GM18907 (cell line): Measurements from ENCODE around the gene TGFBRAP1.
"Not testable (repeated sequence)": the region's sequence is repeated elsewhere in the genome, so short reads cannot be mapped to it uniquely, and the experiment has no call there.

Experiments used
- ATAC-seq: cut with Tn5 transposase; IDR thresholded peaks from one replicate; pipeline ENCODE4 v1.9.1; 2021; ENCODE audit warnings: mild to moderate bottlenecking, moderate library complexity; ENCODE audit not compliant: unreplicated experiment

TGFBRAP1 gene

DNA sequence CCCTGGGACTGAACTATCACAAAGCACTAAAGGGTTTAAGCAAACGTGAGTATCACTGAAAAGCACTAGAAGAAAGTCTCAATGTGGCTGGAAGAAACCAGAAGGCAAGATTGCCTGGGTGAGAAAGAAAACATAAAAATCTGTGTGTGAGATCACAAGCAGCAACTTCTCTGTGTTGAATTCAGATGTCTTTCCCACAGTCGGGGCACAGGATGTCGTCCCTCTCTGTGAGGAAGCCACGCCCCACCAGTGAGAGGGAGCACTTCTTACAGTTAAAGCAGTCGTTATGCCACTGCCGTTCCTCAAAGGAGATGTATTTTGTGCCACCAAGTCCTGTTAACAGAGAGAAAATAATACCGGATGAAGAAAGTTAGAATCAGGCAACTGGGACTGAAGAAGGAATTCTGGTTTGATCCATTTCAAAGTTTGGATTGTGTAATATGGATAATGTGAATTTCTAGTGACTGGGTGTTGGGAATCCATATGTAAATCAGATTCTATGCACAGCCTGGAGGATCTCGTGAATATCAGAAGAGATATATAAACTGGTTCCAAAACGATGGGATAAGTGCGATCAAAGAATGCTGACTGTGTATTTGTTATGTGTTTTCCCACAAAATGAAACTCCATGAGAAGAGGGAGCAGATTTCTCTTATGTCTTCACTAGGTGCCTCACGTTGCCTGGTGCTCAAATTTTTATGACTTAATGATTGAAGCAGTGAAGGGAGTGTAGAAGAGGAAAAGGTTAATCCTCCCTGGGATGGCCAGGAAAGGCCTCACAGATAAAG lies 31.8 kb upstream of the TGFBRAP1 start:
- ATAC-seq = no peak

DNA sequence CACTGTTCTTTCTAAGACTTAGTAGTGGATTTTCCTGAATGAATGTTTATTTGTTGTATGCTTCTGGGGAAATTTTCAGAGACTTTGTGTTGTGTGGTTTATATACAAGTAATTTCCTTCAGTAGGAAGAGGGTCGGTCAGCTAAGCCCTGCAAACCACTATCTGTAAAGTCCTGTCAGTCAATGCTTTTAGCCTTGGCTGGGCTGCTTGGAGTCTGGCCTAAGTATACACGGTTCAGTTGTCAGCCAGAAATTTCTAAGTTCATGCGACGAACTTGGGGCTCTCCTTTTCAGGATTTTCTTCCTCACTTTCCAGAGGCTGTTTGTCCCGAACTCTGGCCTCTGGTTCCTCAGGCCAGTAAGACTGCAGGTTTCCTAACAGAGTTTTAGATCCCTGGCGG lies 29.1 kb upstream of the TGFBRAP1 start:
- no peak for ATAC-seq

DNA sequence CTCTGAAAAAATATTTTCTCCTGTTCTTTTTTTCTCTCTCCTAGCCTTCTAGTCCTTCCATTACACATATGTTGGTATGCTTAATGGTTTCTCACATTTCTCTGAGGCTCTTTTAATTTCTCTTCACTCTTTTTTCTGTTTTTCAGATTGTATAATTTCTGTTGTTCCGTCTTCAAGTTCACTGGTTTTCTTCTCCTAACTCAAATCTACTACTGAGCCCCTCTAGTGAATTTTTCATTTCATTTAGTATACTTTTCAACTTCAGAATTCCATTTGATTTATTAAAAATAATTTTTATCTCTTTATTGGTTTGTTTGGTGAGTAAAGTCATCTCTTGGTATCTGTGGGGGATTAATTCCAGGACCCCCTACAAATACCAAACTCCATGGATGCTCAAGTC lies 27.6 kb upstream of the TGFBRAP1 start:
- no peak for ATAC-seq

DNA sequence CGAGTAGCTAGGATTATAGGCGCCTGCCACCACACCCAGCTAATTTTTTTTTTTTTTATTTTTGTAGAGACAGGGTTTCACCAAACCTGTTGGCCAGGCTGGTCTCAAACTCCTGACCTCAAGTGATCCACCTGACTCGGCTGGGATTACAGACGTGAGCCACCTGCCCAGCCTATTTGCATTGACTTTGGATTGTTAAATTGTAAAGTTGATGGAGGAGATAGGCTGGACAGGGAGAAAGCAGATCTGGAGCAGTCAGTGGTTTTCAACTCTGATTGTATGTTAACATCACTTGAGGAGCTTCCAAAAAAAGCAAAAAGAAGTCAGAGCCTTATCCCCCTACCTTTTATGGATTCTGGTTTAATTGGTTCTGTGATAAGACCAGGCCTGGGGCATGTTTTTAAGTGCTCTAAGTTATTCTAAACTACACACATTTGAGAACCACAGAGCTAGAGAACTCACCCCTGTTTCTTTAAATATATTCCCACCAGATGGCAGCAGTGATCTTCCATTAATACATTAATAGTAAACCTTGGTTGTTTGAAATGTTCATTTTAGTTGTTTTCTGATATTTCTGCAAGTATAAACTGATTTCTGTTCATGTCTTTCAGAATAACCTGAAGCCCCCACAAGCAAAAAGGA lies 15.3 kb upstream of the TGFBRAP1 start:
- peak; percentile 54 for ATAC-seq

DNA sequence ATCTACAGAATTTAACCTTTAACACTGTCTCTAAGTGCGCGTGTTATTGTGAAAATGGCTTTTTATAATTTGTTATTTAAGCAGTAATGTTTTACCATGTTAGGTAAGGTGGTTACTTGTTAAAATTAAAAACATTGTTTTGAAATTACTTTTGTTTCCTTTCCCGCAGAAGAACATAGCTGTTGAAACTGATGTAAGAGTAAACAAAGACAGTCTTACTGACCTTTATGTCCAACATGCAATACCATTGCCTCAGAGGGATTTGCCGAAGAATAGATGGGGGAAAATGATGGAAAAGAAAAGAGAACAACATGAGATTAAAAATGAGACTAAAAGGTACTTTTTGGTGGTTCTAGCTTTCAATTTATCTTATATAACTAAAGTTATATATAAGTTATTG lies 9.9 kb upstream of the TGFBRAP1 start:
- no peak for ATAC-seq

DNA sequence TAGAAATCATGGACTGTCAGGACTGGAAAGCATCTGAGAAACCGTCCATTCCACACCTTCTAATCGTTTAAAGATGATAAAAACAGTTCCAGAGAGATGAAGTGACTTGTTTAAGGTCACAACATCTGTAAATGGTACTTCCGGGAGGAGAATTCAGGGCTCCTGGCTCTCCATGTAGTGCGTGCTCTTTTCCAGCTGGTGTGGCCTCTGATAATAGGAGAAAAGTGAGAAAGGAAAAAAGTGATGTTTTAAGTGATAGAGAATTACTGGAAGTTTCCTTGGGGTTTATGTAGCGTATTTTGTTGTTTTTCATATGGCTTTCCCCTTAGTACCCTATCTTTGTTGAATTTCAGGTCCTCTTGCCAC lies 8.5 kb upstream of the TGFBRAP1 start:
- ATAC-seq = peak; percentile 21

DNA sequence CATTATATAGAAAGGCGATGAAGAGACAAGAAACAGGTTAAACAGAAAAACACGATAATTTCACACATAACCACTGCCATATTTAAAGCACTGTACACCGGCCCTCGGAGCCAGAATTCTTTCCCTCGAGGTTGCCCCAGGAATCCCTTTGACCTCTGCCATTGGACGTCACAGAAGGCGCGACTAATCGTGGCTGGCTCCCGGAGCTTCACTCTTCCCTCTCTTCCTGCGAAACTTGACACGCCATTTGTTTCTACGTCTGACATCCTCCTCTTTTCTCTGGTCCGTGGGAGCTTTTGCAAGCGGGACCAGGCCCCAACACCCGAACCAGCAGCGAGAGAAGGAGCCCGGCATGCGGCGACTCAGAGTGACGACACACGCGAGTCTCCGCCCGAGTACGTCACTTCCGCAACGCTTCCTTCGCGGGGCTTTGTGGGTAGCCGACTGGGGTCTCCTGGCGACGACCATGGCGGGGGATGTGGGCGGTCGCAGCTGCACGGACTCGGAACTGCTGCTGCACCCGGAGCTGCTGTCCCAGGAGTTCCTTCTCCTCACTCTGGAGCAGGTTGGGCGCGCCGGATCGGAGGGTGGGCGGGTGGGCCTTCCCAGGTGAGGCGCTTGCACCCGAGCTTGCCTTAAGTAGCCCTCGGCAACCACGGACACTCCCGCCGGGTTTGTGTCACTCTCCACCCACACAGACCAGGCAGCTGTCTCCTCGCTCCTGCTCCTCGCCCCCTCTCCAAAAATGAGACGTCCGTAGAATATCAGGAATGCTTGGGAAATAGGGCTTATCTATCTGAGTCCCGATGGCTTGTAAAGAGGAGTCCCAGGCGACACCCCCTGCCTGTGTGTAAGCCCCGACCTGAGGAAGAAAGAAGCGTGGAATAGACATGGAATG lies 7.8 kb upstream of the TGFBRAP1 start, which contains the start of gene C2orf49:
Gene C2orf49 (plus strand): TSS at position 419 of the 898 bp plus-strand sequence. CDS start 48 bp downstream, at position 467.
- peak; percentile 93 for ATAC-seq

DNA sequence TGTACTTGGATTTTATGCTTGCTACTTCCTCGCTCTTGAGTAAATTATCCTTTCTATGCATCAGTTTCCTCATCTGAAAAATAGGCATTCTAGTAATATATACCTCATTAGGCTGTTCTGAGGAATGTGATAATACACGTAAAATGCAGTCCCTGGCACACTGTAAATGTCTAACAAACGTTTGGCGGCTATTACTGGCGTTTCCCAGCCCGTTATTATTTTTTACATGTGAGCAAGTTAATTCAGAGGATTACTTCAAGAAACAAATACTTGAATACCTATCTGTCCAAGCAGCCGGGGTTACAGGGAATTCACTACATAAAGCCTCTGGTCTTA lies 7.2 kb upstream of the TGFBRAP1 start:
- ATAC-seq = no peak

DNA sequence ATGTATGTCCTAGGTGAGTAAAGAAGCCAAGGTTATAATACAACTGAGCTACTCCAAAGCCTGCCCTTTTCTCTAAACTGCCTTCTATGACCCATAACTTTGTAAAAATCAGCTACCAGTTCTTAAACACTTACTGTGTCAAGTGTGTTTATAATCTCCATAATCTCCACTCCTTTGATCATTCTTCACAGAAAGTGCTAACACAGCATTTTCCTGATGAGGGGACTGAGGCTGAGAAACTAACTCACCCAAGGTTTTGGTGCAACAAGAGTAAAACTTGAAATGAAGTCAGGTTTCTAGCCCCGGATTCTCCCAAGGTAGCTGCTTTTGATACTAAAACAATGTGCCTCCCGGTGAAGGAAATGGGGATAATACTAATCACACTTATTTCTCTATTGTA lies 5.9 kb upstream of the TGFBRAP1 start:
- ATAC-seq = no peak

DNA sequence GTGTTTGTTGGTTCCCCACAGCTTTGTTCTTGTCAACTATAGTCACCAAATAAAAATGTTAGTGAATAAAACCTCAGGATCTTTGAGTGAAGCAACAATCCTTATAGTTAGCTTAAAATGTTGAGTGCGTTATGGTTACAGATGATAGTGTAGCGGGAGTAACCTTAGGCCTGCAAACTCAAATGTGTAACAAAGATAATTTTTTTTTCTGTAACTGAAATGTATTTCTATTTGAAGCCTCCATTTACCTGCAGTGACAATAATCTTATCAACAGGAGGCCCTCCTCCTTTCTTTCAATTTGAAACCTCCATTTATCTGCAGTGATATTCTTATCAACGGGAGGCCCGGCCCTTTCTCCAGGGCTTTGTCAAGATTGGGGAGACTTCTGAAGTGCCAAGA lies 4.7 kb upstream of the TGFBRAP1 start:
- no peak for ATAC-seq

DNA sequence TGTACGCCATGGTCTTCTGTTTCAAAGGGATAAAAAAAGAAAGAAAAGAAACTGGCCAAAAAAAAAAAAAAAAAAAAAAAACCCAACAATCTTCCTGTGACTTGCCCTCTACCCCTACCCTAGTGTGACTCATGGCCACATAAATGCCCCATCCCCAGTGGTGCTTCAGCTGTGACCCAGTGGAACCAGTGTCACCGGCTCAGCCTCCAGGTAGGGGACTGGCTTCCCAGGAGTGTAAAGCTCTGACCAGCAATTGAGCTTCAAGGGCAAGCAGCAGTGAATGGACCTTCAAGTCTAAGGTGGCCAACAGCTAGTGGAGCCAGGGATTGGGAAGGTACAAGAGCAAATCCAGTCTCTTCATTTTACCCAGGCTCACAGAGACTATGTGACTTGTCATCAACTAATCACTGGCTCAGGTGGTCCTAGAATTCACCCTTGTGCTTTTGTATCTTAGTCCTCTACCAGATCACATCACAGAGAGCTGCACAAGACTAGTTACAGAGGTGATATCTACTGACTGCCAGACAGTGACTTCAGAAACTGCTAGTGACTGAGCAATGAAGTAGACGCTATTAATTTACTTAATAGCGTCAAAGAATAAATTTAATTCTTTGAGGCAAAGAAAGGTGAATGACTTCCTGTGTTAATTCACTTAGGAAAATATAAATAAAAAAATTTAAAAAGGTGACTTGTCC lies 1.3 kb upstream of the TGFBRAP1 start:
- no peak for ATAC-seq

DNA sequence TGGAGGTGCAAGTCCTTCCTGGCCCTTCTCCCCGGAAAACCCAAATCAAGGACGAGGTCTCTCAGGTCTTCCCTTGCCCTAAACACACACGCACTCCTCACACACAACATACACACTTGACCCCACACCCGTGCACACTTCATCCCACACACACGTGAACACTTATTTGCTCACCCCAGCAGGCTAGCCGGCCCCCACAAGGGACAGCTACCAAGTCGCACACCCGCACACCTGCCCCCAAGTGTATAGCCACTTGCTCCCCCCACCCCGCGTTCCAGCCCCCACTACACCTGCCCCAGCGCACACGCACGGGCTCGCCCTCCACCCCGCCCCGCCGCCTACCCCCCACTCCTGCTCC lies 359 bp downstream of the TGFBRAP1 start:
- ATAC-seq = no peak

DNA sequence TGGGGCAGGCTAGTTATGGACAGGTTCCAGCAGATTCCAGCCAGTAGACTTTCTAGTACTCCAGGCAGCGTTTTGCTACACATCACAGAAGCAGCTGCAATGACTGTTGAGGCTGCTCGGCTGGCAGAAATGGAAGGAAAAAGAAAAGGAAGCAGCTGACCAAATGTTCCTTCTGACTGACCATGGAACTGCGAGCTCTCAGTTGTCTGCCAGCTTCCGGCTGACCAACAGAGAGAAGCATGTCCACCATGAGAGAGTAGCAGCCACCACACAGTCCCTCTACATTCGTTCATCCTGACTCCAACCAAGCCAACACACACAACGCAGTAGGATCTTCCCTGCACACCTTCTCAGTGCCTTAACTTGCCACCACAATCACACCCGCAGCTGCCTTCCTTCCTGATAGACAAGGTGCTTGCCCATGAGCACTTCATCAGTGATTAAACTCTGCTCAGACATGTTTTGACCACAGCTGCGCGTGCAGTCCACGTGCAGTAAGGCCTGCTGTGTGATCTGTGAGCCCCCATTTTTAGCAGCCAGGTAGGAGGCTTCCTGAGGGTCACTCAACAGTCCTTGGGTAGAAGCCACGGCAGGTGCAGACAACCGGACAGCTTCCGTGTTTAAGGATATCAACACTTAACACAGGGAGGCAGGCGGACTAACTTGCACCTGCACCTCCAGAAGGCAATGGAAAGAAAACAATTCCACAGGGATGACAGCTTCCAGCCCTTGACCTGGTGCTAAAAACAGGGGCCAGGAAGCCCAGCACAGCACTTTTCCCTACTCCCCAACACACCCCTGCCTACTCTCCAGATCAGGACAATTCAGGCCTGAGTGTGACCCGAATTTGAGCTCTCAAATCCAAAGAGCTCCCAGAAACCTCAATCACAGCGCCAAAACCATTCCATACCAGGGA lies 996 bp downstream of the TGFBRAP1 start:
- ATAC-seq = peak; percentile 41

DNA sequence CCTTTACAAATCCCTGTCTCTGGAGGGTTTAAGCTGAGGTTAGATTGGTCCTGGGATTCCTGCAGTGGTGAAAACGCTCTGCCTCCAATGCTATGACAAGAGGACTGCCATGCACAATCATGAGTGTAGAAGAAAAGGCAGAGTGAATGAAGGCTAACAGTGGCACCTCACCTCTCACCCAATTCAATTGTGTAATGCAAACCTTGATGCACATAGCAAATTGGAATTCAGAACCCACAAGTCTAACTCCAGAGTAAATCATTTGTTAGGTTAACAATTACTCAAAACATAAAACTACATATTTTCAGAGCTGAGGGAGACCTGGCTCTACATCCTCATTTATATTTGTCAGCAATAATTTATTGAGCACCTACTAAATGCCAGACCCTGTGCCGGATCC lies 1.8 kb downstream of the TGFBRAP1 start:
- ATAC-seq = no peak

DNA sequence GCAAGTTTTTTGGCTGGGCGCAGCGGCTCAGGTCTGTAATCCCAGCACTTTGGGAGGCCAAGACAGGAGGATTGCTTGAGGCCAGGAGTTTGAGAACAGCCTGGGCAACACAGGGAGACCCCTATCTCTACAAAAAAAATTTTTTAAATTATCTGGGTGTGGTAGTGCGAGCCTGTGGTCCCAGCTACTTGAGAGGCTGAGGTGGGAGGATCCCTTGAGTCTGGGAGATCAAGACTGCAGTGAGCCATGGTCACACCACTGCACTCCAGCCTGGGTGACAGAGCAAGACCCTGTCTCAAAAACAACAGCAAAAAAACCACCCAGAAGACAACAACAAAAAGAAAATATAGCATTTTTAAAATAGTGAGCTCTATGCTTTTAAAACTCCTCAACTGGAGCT lies 2.3 kb downstream of the TGFBRAP1 start:
- ATAC-seq = not testable (repeated sequence)

DNA sequence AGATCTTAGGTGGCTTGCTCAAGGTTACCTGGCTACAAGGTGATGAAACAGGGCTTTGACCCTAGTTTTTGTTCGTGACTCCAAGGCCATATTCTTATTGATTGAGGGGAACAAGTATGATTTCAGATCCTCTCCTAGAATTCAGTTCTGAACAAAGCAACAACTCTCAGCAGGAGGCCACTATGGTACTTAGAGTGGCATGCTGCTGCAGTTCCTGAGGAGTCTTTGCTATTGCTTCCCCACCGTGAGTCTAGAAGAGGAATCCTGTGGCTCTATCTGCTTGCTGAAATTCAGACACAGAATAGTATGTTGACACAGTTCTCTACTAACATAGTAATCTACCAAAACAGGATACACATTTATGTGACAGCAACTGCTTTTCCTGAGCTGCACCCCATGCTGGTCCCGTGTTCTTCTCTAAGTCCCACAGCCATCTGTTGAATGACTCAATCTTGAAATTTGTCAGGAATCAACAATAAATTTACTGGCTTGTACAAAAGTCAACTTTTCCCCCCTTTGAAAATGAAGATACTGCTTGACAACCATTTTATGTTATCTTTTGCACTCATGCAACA lies 4.1 kb downstream of the TGFBRAP1 start:
- ATAC-seq = no peak

DNA sequence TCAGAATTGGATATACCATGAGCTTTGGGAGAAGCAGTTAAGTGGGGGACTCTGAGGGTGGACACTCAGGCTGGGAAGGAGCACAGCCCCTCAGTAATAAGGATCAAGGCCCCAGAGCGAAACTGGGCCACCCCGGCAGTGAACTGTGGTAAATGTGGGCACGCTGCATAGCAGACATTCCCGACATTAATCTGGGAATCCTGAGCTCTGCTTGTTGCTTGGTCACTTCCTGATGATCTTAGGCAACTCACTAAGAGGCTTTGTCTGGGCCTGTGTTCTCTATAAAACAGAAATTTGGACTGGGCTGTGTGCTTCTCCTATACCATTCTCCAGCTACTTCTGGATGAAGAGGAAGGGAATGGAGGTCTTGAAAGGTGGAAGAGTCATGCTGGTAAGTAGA lies 4.8 kb downstream of the TGFBRAP1 start:
- no peak for ATAC-seq

DNA sequence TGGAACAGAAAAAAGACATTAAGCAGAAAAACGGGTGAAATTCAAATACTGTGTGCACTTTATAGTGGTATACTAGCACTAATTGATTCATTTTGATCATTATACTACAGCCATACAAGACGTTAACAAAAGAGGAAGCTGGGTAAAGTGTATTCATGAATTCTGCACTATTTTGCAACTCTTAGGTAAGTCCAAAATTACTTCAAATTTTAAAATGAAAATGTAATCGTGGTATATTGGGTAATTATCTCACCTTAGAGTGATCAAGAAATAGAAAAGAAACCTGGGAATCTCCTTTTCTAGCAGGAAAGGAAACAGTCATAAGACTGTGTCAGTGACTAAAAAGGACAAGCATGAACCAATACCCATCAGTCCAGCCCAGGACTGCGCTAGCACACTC lies 5.4 kb downstream of the TGFBRAP1 start:
- ATAC-seq = no peak

DNA sequence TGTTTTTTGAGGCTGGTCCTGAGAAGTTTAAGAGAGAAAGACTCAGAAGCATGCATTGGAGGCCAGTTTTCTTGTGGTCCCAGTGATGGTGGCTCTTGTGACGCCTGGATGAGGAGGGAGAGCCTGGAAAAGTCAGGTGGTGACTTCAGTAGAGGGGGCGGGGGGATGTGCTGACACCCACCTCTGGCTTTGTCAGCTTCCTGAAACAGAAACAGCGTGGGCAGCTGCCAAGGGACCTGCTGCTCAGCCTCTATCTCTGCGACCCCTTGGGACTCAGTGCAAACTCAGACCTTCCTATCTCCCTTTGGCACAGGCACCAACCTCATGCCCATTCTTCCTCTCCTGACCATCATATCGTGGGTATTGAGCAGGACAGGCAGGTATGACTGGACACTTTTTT lies 6.4 kb downstream of the TGFBRAP1 start:
- no peak for ATAC-seq
